GM12878 (cell line): ENCODE measurements around the gene DOCK2. TPM values are rescaled to one million over a fixed set of nuclear protein-coding genes. Genes with fewer than 3 reads are reported as not detected.

Experiments
- BACH1 ChIP-seq: fragments of 450-650 bp; IDR thresholded peaks from 2 replicates; pipeline ENCODE4 v1.6.1; 2017; ENCODE audit warnings: mild to moderate bottlenecking, borderline replicate concordance
- BRCA1 ChIP-seq: IDR thresholded peaks from 2 replicates; pipeline ENCODE4 v1.6.1; 2011; ENCODE audit warnings: low read depth, low read length, improper control_type of control experiment
- CBX5 ChIP-seq: sonication (generic); IDR thresholded peaks from 2 replicates; pipeline ENCODE4 v1.6.1; 2016; ENCODE audit warnings: low read depth, moderate library complexity, mild to moderate bottlenecking, inconsistent platforms
- CEBPB ChIP-seq, 2 experiments: fragments of 150-350 bp in 1 of 2; IDR thresholded peaks; 2 replicates each; pipeline ENCODE4 v1.6.1; 2012 to 2014; ENCODE audit warnings: low read depth in 2 of 2, low read length in 2 of 2, borderline replicate concordance in 1 of 2, inconsistent platforms in 1 of 2
- CHD1 ChIP-seq: IDR thresholded peaks from 2 replicates; pipeline ENCODE4 v1.6.1; 2012; ENCODE audit warnings: low read depth, low read length, improper control_type of control experiment
- ESRRA ChIP-seq: IDR thresholded peaks from 2 replicates; pipeline ENCODE4 v1.6.1; 2012; ENCODE audit warnings: mild to moderate bottlenecking, low read length, improper control_type of control experiment
- JUNB ChIP-seq: IDR thresholded peaks from 2 replicates; pipeline ENCODE4 v1.6.1; 2016; ENCODE audit warnings: antibody characterized with exemption, mild to moderate bottlenecking
- MYB ChIP-seq: fragments of 150-350 bp; IDR thresholded peaks from 2 replicates; pipeline ENCODE4 v1.6.1; 2014; ENCODE audit warnings: mild to moderate bottlenecking, low read depth, low read length, borderline replicate concordance
- MYC ChIP-seq: IDR thresholded peaks from 2 replicates; pipeline ENCODE4 v1.6.1; 2011; ENCODE audit warnings: mild to moderate bottlenecking, low read length, moderate library complexity, inconsistent platforms; ENCODE audit not compliant: insufficient read depth, insufficient replicate concordance, insufficient read length, severe bottlenecking
- NR2C1 ChIP-seq: fragments of 450-650 bp; IDR thresholded peaks from 2 replicates; pipeline ENCODE4 v1.6.1; 2017; ENCODE audit warnings: antibody characterized with exemption, mild to moderate bottlenecking, moderate library complexity
- NRF1 ChIP-seq: conservative IDR thresholded peaks from 2 replicates; pipeline ENCODE4 v1.6.1; 2011; ENCODE audit warnings: mild to moderate bottlenecking, low read depth, low read length, improper control_type of control experiment
- SPI1 ChIP-seq: IDR thresholded peaks from 2 replicates; pipeline ENCODE4 v1.6.1; 2011; ENCODE audit warnings: low read depth, mild to moderate bottlenecking, low read length, moderate library complexity, borderline replicate concordance; ENCODE audit not compliant: insufficient read depth
- ZBTB40 ChIP-seq: fragments of 450-650 bp; IDR thresholded peaks from 2 replicates; pipeline ENCODE4 v1.6.1; 2016; ENCODE audit warnings: mild to moderate bottlenecking, moderate library complexity, borderline replicate concordance
- ZNF207 ChIP-seq: fragments of 450-650 bp; IDR thresholded peaks from 2 replicates; pipeline ENCODE4 v1.6.1; 2014; ENCODE audit warnings: antibody characterized with exemption, mild to moderate bottlenecking, borderline replicate concordance
- ZNF384 ChIP-seq: IDR thresholded peaks from 2 replicates; pipeline ENCODE4 v1.6.1; 2012; ENCODE audit warnings: low read depth, mild to moderate bottlenecking, low read length, improper control_type of control experiment, borderline replicate concordance
- polyA plus RNA-seq, 11 experiments: library from polyadenylated mRNA; depleted of rRNA in 4 of 11; unstranded in 6 of 11; stranded (reverse) in 5 of 11; fragments of >200 nt; fragmentation: Nextera tagmentation in 4 of 11; fragmentation: Illumina TruSeq in 1 of 11; extraction: Ambion mirVana in 4 of 11; extraction: Trizol in 1 of 11; gene quantifications; 1 replicate in 1 of 11; 2 replicates in 10 of 11; pipeline versions ENCODE4 v1.2.1 to v1.2.3, GENCODE V29; 2011 to 2016; ENCODE audit warnings: inconsistent platforms in 2 of 11, missing spikeins in 2 of 11, low read depth in 1 of 11
- total RNA-seq, 4 experiments: library from RNA; depleted of rRNA in 3 of 4; stranded (reverse); fragments of >200 nt in 3 of 4; fragmentation: Illumina TruSeq in 1 of 4; extraction: Trizol in 1 of 4; gene quantifications; 2 replicates each; pipeline versions ENCODE4 v1.2.1 to v1.2.3, GENCODE V29; 2013 to 2021
- TF ChIP-seq, protein P1 (sequence below): fragments of 150-350 bp; IDR thresholded peaks from 2 replicates; pipeline ENCODE4 v1.6.1; 2016; ENCODE audit warnings: low read depth, low read length
- TF ChIP-seq, protein P2 (sequence below): IDR thresholded peaks from 2 replicates; pipeline ENCODE4 v1.6.1; 2011; ENCODE audit warnings: borderline replicate concordance, low read depth, mild to moderate bottlenecking, moderate library complexity, low read length; ENCODE audit not compliant: insufficient read depth, poor library complexity, severe bottlenecking
- TF ChIP-seq, protein P3 (sequence below): fragments of 450-650 bp; IDR thresholded peaks from 2 replicates; pipeline ENCODE4 v1.6.1; 2017; ENCODE audit warnings: mild to moderate bottlenecking

Gene DOCK2
- total and polyA plus RNA-seq, 10 of the 15 experiments (the other 5 are each of a cell fraction or from before 2014, with no cell fraction given): 34.2 to 192 (median 118) TPM

- TF ChIP-seq ZBTB40: no peak
- TF ChIP-seq CBX5: peak; percentile 88; the same call in 1 of the 2 replicates
- peak; percentile 85 for TF ChIP-seq SPI1
- no peak for TF ChIP-seq CHD1
- TF ChIP-seq BACH1: 0 out of 2 replicates have a peak, but pooled peaks have one; percentile 31
- peak; percentile 94 for TF ChIP-seq ZNF384
- no peak for TF ChIP-seq MYB
- TF ChIP-seq ESRRA: no peak
- TF ChIP-seq, protein P1, sequence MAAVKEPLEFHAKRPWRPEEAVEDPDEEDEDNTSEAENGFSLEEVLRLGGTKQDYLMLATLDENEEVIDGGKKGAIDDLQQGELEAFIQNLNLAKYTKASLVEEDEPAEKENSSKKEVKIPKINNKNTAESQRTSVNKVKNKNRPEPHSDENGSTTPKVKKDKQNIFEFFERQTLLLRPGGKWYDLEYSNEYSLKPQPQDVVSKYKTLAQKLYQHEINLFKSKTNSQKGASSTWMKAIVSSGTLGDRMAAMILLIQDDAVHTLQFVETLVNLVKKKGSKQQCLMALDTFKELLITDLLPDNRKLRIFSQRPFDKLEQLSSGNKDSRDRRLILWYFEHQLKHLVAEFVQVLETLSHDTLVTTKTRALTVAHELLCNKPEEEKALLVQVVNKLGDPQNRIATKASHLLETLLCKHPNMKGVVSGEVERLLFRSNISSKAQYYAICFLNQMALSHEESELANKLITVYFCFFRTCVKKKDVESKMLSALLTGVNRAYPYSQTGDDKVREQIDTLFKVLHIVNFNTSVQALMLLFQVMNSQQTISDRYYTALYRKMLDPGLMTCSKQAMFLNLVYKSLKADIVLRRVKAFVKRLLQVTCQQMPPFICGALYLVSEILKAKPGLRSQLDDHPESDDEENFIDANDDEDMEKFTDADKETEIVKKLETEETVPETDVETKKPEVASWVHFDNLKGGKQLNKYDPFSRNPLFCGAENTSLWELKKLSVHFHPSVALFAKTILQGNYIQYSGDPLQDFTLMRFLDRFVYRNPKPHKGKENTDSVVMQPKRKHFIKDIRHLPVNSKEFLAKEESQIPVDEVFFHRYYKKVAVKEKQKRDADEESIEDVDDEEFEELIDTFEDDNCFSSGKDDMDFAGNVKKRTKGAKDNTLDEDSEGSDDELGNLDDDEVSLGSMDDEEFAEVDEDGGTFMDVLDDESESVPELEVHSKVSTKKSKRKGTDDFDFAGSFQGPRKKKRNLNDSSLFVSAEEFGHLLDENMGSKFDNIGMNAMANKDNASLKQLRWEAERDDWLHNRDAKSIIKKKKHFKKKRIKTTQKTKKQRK: no peak
- TF ChIP-seq, protein P2, sequence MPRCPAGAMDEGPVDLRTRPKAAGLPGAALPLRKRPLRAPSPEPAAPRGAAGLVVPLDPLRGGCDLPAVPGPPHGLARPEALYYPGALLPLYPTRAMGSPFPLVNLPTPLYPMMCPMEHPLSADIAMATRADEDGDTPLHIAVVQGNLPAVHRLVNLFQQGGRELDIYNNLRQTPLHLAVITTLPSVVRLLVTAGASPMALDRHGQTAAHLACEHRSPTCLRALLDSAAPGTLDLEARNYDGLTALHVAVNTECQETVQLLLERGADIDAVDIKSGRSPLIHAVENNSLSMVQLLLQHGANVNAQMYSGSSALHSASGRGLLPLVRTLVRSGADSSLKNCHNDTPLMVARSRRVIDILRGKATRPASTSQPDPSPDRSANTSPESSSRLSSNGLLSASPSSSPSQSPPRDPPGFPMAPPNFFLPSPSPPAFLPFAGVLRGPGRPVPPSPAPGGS: peak; percentile 34
- TF ChIP-seq CEBPB (IDR thresholded peaks at IDR 0.05; ENCODE audit: borderline replicate concordance in 1 of 2, low read depth in 2 of 2, low read length in 2 of 2): peak in 1 of 2 experiments; percentile 46; a peak in 1 of 4 replicates
- TF ChIP-seq, protein P3, sequence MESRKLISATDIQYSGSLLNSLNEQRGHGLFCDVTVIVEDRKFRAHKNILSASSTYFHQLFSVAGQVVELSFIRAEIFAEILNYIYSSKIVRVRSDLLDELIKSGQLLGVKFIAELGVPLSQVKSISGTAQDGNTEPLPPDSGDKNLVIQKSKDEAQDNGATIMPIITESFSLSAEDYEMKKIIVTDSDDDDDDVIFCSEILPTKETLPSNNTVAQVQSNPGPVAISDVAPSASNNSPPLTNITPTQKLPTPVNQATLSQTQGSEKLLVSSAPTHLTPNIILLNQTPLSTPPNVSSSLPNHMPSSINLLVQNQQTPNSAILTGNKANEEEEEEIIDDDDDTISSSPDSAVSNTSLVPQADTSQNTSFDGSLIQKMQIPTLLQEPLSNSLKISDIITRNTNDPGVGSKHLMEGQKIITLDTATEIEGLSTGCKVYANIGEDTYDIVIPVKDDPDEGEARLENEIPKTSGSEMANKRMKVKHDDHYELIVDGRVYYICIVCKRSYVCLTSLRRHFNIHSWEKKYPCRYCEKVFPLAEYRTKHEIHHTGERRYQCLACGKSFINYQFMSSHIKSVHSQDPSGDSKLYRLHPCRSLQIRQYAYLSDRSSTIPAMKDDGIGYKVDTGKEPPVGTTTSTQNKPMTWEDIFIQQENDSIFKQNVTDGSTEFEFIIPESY: no peak
- TF ChIP-seq BRCA1: no peak
- no peak for TF ChIP-seq NR2C1
- 0 out of 2 replicates have a peak, but pooled peaks have one; percentile 16 for TF ChIP-seq ZNF207
- TF ChIP-seq MYC: no peak
- peak; percentile 97 for TF ChIP-seq JUNB
- TF ChIP-seq NRF1: no peak
Measured at GRCh38 chr5:169656125-169656901, 19.2 kb downstream of the DOCK2 start (continued).
